ENCODE data around the gene BRME1. TPM values are rescaled to one million over a fixed set of nuclear protein-coding genes. Genes with fewer than 3 reads are reported as not detected.

BRME1 gene
- polyA plus RNA-seq, 3 donors = 0.05 to 0.28 TPM; not detected in 1

DNA sequence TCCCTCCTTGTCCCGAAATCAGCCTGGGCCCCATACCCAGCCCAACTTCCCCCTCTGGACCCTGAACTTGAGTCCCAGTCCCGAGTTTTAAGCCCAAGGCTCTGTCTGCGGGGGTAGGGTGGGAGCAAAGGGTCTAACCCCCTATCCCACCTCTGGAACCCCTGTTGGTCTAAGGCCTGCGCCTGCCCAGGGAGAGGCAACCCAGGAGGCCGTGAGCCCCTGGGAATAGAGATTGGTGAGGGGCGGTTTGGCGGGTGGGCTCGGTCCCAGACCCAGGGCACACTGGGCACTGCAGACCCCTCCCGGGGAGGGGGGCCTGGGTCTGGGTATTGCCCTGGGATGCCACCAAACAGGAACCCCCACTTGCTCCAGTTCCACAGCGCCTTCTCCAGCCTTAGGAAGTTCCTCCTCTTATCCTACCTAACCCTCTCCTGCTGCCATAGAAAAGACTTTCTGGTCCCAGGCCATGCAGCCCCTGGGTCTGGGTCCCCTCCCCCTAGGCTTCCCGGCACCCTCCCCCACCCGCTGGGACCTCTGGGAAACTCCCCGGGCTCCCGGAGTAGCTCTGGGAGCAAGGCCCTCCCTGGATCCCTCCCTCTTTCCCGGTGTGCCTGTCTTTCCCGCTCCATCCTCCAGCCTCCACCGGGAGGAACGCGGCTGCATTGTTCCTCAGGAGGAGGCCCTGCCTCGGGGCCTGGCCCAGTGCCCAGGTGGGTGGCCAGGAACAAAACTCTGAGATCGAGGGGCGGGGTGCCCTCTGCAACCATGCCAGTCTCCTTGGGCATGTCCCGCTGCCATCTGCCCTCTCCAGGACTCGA is 62.6 kb downstream of the BRME1 start:
- no peak overlapping the region for H2AFZ ChIP-seq (ENCODE audit: insufficient read depth, low read depth, low read length, poor library complexity, severe bottlenecking)
- H3K79me2 ChIP-seq (ENCODE audit: insufficient read depth, low read length) = peaks cover 58% of the 10 kb centered on the region
- Mint-ChIP-seq H3K27ac (peak overlapping the region; percentile 91 to 99 (median 96)), H3K36me3 (peaks cover 8 to 24% of the 10 kb centered on the region in 2 donors), H3K4me3 (peak overlapping the region; percentile 84 to 96), H3K9me3 (peaks cover 0 to 7% (median 2%) of the 10 kb centered on the region in 7 donors), H3K4me1 (peaks cover 45% of the 10 kb centered on the region), H3K27me3 (ENCODE audit: low read depth in 3 of 3) (peaks cover 0 to 14% (median 4%) of the 10 kb centered on the region in 3 donors)
- TF ChIP-seq CTCF (IDR thresholded peaks at IDR 0.05) = no peak
- DNase-seq = peak in 1 of 3 donors; percentile 53
- no peaks in the 10 kb centered on the region for H3K36me3 ChIP-seq (replicated peaks in 1 of 2; ENCODE audit: control insufficient read depth in 1 of 2, insufficient read depth in 2 of 2, low read length in 2 of 2)
- H3K27ac ChIP-seq (ENCODE audit: low read depth in 1 of 2, low read length in 2 of 2) = peak overlapping the region; percentile 86 to 99
- H3K27me3 ChIP-seq (ENCODE audit: control insufficient read depth in 2 of 2, insufficient read depth in 2 of 2, low read length in 2 of 2) = no peaks in the 10 kb centered on the region
- H3K9me3 ChIP-seq (replicated peaks in 1 of 2; ENCODE audit: control insufficient read depth in 1 of 2, insufficient read depth in 1 of 2, low read length in 2 of 2) = no peaks in the 10 kb centered on the region
- H3K4me2 ChIP-seq (replicated peaks; ENCODE audit: extremely low read depth, low read length, poor library complexity, severe bottlenecking) = peak overlapping the region; percentile 71
- intact Hi-C loops (cut with micrococcal nuclease) = loop anchor here (10.0 kb wide), 2 partner anchors 689 to 1059 kb away; partner anchors contain the start of genes IER2 (in 1 of the 2) and STX10 (in 1 of the 2)
- H3K4me3 ChIP-seq (replicated peaks in 1 of 3; ENCODE audit: low read depth in 2 of 3, low read length in 3 of 3) = peak overlapping the region; percentile 28 to 97 (median 63)
- peaks cover 57 to 59% of the 10 kb centered on the region in 2 donors for H3K4me1 ChIP-seq (ENCODE audit: control insufficient read depth in 1 of 2, insufficient read depth in 2 of 2, low read length in 2 of 2)
- H3K9ac ChIP-seq (ENCODE audit: insufficient read depth, low read length, poor library complexity, severe bottlenecking) = peak overlapping the region; percentile 100
- 10% methylated on average over 14 of the region's 24 CpGs for WGBS (ENCODE audit: insufficient coverage)
- H4K20me1 ChIP-seq (ENCODE audit: insufficient read depth, low read length) = peaks cover 42% of the 10 kb centered on the region

GRCh38 chr19:13842291-13843103 is 63.4 kb downstream of the BRME1 start:
- peak overlapping the region; percentile 96 for H3K4me2 ChIP-seq (replicated peaks; ENCODE audit: extremely low read depth, low read length, poor library complexity, severe bottlenecking)
- H3K79me2 ChIP-seq (ENCODE audit: insufficient read depth, low read length) = peaks cover 66% of the 10 kb centered on the region
- H3K27ac Mint-ChIP-seq = peak overlapping the region; percentile 98 to 100 (median 99)
- H3K27me3 Mint-ChIP-seq (ENCODE audit: low read depth in 3 of 3) = peaks cover 0 to 17% (median 4%) of the 10 kb centered on the region in 3 donors
- H3K36me3 ChIP-seq (replicated peaks in 1 of 2; ENCODE audit: control insufficient read depth in 1 of 2, insufficient read depth in 2 of 2, low read length in 2 of 2) = no peaks in the 10 kb centered on the region
- H3K9ac ChIP-seq (ENCODE audit: insufficient read depth, low read length, poor library complexity, severe bottlenecking) = peak overlapping the region; percentile 100
- peak; percentile 82 to 87 (median 87) for DNase-seq
- intact Hi-C loops (cut with micrococcal nuclease) = loop anchor here (10.0 kb wide), 2 partner anchors 688 to 1058 kb away; partner anchors contain the start of genes IER2 (in 1 of the 2) and STX10 (in 1 of the 2)
- no peaks in the 10 kb centered on the region for H3K27me3 ChIP-seq (ENCODE audit: control insufficient read depth in 2 of 2, insufficient read depth in 2 of 2, low read length in 2 of 2)
- peaks cover 12 to 27% of the 10 kb centered on the region in 2 donors for H3K36me3 Mint-ChIP-seq
- H3K4me1 ChIP-seq (ENCODE audit: control insufficient read depth in 1 of 2, insufficient read depth in 2 of 2, low read length in 2 of 2) = peaks cover 59% of the 10 kb centered on the region in 2 donors
- no peak for TF ChIP-seq CTCF (IDR thresholded peaks at IDR 0.05)
- peaks cover 49% of the 10 kb centered on the region for H4K20me1 ChIP-seq (ENCODE audit: insufficient read depth, low read length)
- peaks cover 45% of the 10 kb centered on the region for H3K4me1 Mint-ChIP-seq
- H2AFZ ChIP-seq (ENCODE audit: insufficient read depth, low read depth, low read length, poor library complexity, severe bottlenecking) = no peak overlapping the region
- WGBS (ENCODE audit: insufficient coverage) = under 1% methylated on average over 81 of the region's 95 CpGs
- H3K9me3 Mint-ChIP-seq = peaks cover 0 to 7% (median 2%) of the 10 kb centered on the region in 7 donors
- H3K9me3 ChIP-seq (replicated peaks in 1 of 2; ENCODE audit: control insufficient read depth in 1 of 2, insufficient read depth in 1 of 2, low read length in 2 of 2) = no peaks in the 10 kb centered on the region
- peak overlapping the region; percentile 69 to 97 (median 90) for H3K4me3 ChIP-seq (replicated peaks in 1 of 3; ENCODE audit: low read depth in 2 of 3, low read length in 3 of 3)
- peak overlapping the region; percentile 99 to 100 for H3K27ac ChIP-seq (ENCODE audit: low read depth in 1 of 2, low read length in 2 of 2)
- peak overlapping the region; percentile 91 to 96 for H3K4me3 Mint-ChIP-seq

All from CD14-positive monocyte (primary cell).